ENCODE results near the gene STK36. TPM values are rescaled to one million over a fixed set of nuclear protein-coding genes. Genes with fewer than 3 reads are reported as not detected.

The STK36 gene
- polyA plus RNA-seq, 1 experiment: 53.1 TPM

DNA sequence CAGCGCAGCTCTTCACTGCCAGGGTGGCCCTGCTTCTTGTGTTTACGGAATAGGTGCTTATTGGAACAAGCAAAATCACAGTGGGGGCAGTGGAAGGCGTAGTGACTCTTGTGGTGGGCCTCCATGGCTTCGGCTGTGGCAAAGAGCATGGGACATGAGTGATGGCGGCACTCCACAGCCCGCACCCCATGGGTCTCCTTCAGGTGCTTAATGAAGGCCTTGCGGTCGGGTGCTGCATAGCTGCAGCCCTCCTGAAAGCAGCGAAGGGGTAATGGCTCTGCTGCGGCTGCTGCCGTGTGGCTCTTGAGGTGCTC is 23.1 kb upstream of the STK36 start:
- Histone ChIP-seq H3K9me3 (ENCODE audit: control insufficient read depth, insufficient read depth, low read length) (no peaks in the 10 kb centered on the region), H3K27me3 (ENCODE audit: control insufficient read depth, insufficient read depth, low read length) (no peaks in the 10 kb centered on the region), H3K4me3 (ENCODE audit: low read depth, low read length) (no peak overlapping the region), H3K27ac (ENCODE audit: low read depth, low read length) (no peak overlapping the region)
- TF ChIP-seq, protein P1, sequence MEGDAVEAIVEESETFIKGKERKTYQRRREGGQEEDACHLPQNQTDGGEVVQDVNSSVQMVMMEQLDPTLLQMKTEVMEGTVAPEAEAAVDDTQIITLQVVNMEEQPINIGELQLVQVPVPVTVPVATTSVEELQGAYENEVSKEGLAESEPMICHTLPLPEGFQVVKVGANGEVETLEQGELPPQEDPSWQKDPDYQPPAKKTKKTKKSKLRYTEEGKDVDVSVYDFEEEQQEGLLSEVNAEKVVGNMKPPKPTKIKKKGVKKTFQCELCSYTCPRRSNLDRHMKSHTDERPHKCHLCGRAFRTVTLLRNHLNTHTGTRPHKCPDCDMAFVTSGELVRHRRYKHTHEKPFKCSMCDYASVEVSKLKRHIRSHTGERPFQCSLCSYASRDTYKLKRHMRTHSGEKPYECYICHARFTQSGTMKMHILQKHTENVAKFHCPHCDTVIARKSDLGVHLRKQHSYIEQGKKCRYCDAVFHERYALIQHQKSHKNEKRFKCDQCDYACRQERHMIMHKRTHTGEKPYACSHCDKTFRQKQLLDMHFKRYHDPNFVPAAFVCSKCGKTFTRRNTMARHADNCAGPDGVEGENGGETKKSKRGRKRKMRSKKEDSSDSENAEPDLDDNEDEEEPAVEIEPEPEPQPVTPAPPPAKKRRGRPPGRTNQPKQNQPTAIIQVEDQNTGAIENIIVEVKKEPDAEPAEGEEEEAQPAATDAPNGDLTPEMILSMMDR (IDR thresholded peaks at IDR 0.05; ENCODE audit: low read depth, low read length): no peak
- DNase-seq (ENCODE audit: low read depth, low spot score): no peak
- ChIA-PET POLR2A (interaction anchor here (0.6 kb wide), 1 partner anchor 949 kb away, joined by 3 read pairs; no protein-coding TSS in a partner anchor), CTCF (interaction anchor here (0.8 to 4.1 kb wide), 15 partner anchors 11 to 460 kb away, joined by 3 to 32 read pairs (median 4); partner anchors contain the start of genes BCS1L, PLCD4, RNF25 and STK36)

DNA sequence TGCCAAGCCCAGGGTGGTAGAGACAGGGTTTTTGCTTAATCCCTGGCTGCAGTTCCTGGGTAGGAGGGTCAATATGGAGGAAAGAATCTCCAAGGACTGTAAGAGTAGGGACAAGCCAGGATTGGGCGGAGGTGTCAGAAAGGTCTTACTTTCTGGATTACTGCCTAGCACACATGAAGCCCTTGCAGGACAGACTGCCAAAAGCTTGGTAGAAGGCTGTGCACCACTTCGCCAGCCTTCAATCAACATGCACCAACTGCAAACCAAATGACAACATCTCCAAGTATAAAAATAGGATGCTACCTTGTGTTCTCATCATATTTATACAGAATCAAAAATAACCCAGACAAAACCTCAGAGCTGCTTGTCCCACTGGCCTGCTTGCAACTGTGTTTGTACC is 16.1 kb upstream of the STK36 start:
- H3K9me3 ChIP-seq (ENCODE audit: control insufficient read depth, insufficient read depth, low read length): peaks cover 3% of the 10 kb centered on the region; the same call in 1 of the 2 replicates
- TF ChIP-seq, protein P1 (IDR thresholded peaks at IDR 0.05; ENCODE audit: low read depth, low read length): no peak
- POLR2A ChIA-PET: no interaction called here
- no peak overlapping the region for H3K27ac ChIP-seq (ENCODE audit: low read depth, low read length)
- no peak for DNase-seq (ENCODE audit: low read depth, low spot score)
- H3K27me3 ChIP-seq (ENCODE audit: control insufficient read depth, insufficient read depth, low read length): no peaks in the 10 kb centered on the region
- CTCF ChIA-PET: interaction anchor here (1.4 kb wide), 1 partner anchor 192 kb away, joined by 9 read pairs; no protein-coding TSS in a partner anchor
- H3K4me3 ChIP-seq (ENCODE audit: low read depth, low read length): no peak overlapping the region

DNA sequence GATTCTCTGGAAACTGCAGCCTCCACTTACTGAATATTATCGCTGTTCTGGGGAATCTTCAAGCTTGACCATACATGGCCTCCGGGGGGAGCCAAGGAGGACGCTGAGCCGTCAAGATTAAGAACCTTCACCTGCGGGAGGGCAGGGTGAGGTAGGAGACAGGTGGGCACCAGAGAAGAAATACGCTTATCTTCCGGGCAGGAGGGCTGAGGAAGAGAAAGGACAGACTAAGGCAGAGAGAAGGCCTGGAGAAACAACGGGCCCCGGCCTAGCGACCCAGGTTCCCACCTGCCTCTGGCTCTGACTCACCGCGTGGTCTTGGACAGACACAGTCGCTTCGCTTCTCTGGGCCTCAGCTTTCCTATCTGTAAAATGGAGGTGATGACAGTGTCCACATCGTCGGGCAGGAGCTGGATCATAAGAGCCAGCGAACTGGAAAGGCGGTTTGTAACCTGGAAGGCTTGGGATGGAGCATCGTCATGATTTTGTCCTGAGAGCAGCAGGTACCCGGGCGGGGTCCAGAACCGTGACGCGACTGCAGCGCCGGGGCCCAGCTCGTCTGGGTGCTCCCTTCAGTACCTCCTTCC is 13.1 kb upstream of the STK36 start:
- Histone ChIP-seq H3K9me3 (ENCODE audit: control insufficient read depth, insufficient read depth, low read length) (peaks cover 3% of the 10 kb centered on the region; the same call in 1 of the 2 replicates), H3K4me3 (ENCODE audit: low read depth, low read length) (peak overlapping the region; percentile 91), H3K27ac (ENCODE audit: low read depth, low read length) (peak overlapping the region; percentile 39), H3K27me3 (ENCODE audit: control insufficient read depth, insufficient read depth, low read length) (no peaks in the 10 kb centered on the region)
- ChIA-PET POLR2A (interaction anchor here (0.8 to 3.0 kb wide), 6 partner anchors 13 to 389 kb away, joined by 3 to 24 read pairs (median 5); partner anchors contain the start of genes AAMP, PNKD, RNF25 and STK36), CTCF (interaction anchor here (0.5 to 5.2 kb wide), 12 partner anchors 8 to 220 kb away, joined by 3 to 72 read pairs (median 4); partner anchors contain the start of genes RNF25 and STK36)
- DNase-seq (ENCODE audit: low read depth, low spot score): no peak
- TF ChIP-seq, protein P1 (IDR thresholded peaks at IDR 0.05; ENCODE audit: low read depth, low read length): peak; percentile 62

DNA sequence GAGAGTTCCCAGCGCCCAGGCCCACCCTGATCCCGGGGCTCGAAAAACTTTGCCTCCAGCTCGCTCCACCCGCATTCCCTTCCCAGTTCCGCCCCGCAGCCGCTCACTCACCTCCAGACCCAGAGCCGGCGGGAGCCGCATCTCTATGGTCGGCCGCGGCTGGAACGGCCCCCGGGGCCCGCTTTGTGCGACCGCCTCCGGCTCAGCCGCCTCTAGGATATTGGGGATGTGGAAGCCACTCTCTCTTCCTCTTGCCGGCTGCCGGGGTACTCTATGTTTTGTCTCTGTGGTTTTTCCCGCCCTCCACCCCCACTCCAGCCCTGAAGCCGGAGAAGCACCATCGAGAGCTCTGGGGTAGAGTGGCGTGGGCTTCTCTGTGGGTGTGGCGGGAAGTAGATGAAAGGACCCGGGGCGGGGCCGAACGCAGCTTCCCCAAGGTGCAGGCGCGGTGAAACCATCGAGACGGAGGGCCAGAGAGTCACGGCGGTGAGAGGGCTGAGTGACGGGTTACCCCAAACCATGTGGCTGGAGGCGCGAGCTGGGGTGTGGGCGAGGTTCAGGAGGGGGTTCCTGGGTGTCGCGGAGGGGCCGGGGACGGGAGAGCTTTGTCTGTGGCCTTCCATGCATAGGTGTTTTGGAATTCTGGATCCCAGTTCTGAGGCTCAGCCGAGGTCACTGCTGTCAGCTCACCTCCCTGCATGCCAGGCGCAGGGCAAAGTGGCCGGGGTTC is 12.5 kb upstream of the STK36 start, which contains the start of the genes BCS1L and ZNF142:
Gene BCS1L (plus strand): TSS at position 426 of the 730 bp plus-strand sequence. CDS start 1,305 bp downstream, outside the sequence.
Gene ZNF142 (minus strand): TSS at position 366 of the 730 bp plus-strand sequence. CDS start 3,194 bp downstream, outside the sequence.
- peak; percentile 48 for DNase-seq (ENCODE audit: low read depth, low spot score)
- H3K4me3 ChIP-seq (ENCODE audit: low read depth, low read length): peak within 1 kb of the TSS; percentile 91
- TF ChIP-seq, protein P1 (IDR thresholded peaks at IDR 0.05; ENCODE audit: low read depth, low read length): no peak
- peaks cover 3% of the 10 kb centered on the region; the same call in 1 of the 2 replicates for H3K9me3 ChIP-seq (ENCODE audit: control insufficient read depth, insufficient read depth, low read length)
- ChIA-PET CTCF (interaction anchor here (0.5 to 5.2 kb wide), 13 partner anchors 10 to 220 kb away, joined by 3 to 72 read pairs (median 4); partner anchors contain the start of genes RNF25 and STK36), POLR2A (interaction anchor here (0.6 to 3.0 kb wide), 9 partner anchors 9 to 188 kb away, joined by 3 to 24 read pairs (median 5); partner anchors contain the start of genes PLCD4, RNF25, STK36 and TTLL4)
- H3K27me3 ChIP-seq (ENCODE audit: control insufficient read depth, insufficient read depth, low read length): no peaks in the 10 kb centered on the region
- peak within 1 kb of the TSS; percentile 39 for H3K27ac ChIP-seq (ENCODE audit: low read depth, low read length)

All from AG04450 (cell line).